RWPE1 (cell line): ENCODE results near the gene APOC3.

Experiments
- CTCF ChIA-PET: fragments of 350-600 bp; sonication (Branson Sonifier 250); formaldehyde crosslinking; extraction: SDS; loops from one replicate; lab custom pipeline; 2021; lab: Yijun Ruan, JAX
- POLR2A ChIA-PET: fragments of 400-600 bp; formaldehyde crosslinking; extraction: SDS; loops from one replicate; lab custom pipeline; 2020; ENCODE audit warnings: antibody characterized with exemption; ENCODE audit not compliant: low non-redundant PET; lab: Yijun Ruan, JAX
- DNase-seq: peaks from one replicate; pipeline ENCODE4 v3.0.0; 2012; ENCODE audit warnings: low spot score
- H3K27ac ChIP-seq: fragments of 450-650 bp; 2 replicates; pipeline ENCODE4 v1.5.1; 2017
- TF ChIP-seq, protein P1 (sequence below): fragments of 450-650 bp; conservative IDR thresholded peaks from 2 replicates; pipeline ENCODE4 v1.5.1; 2017; ENCODE audit warnings: low read depth, mild to moderate bottlenecking

APOC3 gene

GRCh38 chr11:116871248-116871647 lies 41.5 kb downstream of the APOC3 start:
- ChIA-PET CTCF (no interaction called here), POLR2A (no interaction called here)
- H3K27ac ChIP-seq = no peak overlapping the region
- DNase-seq = peak; percentile 32
- TF ChIP-seq, protein P1, sequence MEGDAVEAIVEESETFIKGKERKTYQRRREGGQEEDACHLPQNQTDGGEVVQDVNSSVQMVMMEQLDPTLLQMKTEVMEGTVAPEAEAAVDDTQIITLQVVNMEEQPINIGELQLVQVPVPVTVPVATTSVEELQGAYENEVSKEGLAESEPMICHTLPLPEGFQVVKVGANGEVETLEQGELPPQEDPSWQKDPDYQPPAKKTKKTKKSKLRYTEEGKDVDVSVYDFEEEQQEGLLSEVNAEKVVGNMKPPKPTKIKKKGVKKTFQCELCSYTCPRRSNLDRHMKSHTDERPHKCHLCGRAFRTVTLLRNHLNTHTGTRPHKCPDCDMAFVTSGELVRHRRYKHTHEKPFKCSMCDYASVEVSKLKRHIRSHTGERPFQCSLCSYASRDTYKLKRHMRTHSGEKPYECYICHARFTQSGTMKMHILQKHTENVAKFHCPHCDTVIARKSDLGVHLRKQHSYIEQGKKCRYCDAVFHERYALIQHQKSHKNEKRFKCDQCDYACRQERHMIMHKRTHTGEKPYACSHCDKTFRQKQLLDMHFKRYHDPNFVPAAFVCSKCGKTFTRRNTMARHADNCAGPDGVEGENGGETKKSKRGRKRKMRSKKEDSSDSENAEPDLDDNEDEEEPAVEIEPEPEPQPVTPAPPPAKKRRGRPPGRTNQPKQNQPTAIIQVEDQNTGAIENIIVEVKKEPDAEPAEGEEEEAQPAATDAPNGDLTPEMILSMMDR = no peak

GRCh38 chr11:116873381-116873780 lies 43.7 kb downstream of the APOC3 start:
- TF ChIP-seq, protein P1 = no peak

GRCh38 chr11:116874251-116874650 lies 44.5 kb downstream of the APOC3 start:
- CTCF ChIA-PET = interaction anchor here (0.5 to 0.7 kb wide), 3 partner anchors 32 to 275 kb away, joined by 3 read pairs; no protein-coding TSS in a partner anchor
- no peak for DNase-seq
- H3K27ac ChIP-seq = no peak overlapping the region
- TF ChIP-seq, protein P1 = no peak
- POLR2A ChIA-PET = no interaction called here

More at GRCh38 chr11:116873381-116873780, 43.7 kb downstream of the APOC3 start:
- ChIA-PET POLR2A (no interaction called here), CTCF (interaction anchor here (0.6 kb wide), 1 partner anchor 50 kb away, joined by 5 read pairs; no protein-coding TSS in a partner anchor)
- DNase-seq = no peak
- H3K27ac ChIP-seq = no peak overlapping the region

DNA sequence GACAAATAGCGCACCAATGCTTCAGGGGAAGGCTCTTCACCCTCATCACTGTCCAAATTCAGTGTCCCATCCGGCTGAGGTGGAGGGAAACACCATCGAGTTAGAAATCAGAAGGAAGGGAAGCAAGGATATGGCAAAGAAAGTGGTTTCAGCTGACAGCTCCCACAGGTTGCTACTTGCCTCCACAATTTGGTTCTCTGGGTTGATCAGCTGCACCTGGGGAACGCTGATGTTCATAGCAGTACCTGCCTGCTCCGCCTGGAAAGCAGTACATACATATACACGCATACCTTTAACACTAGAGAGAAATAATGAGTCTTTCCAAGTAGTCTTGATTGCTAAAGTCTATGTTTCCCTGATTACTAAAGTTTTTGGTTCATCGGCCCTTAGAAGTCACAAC lies 45.5 kb downstream of the APOC3 start:
- no peak for DNase-seq
- POLR2A ChIA-PET = no interaction called here
- CTCF ChIA-PET = no interaction called here
- TF ChIP-seq, protein P1 = no peak
- H3K27ac ChIP-seq = no peak overlapping the region

- no peak for DNase-seq
- H3K27ac ChIP-seq = no peak overlapping the region
- TF ChIP-seq, protein P1 = no peak
- ChIA-PET POLR2A (no interaction called here), CTCF (interaction anchor here (1.0 kb wide), 1 partner anchor 229 kb away, joined by 3 read pairs; no protein-coding TSS in a partner anchor)
Measured at GRCh38 chr11:116876656-116877055, 46.9 kb downstream of the APOC3 start.

- H3K27ac ChIP-seq = no peak overlapping the region
- ChIA-PET CTCF (interaction anchor here (0.6 to 1.8 kb wide), 8 partner anchors 8 to 299 kb away, joined by 3 to 15 read pairs (median 4); partner anchors contain the start of gene ZPR1), POLR2A (no interaction called here)
- TF ChIP-seq, protein P1 = peak; percentile 72
- DNase-seq = peak; percentile 49
Measured at GRCh38 chr11:116879800-116880625, 50.3 kb downstream of the APOC3 start.
